Stomach (tissue), 9 donors: ENCODE measurements around the gene MYCN. TPM values are rescaled to one million over a fixed set of nuclear protein-coding genes. Genes with fewer than 3 reads are reported as not detected.

Experiments used
- DNase-seq, 2 donors: peaks; one replicate each; pipeline versions ENCODE4 v3.0.0 to v3.0.0-alpha.2; 2013 to 2019
- H3K27ac ChIP-seq, 5 donors: fragments of 200-600 bp in 4 of 5; sonication (generic) in 4 of 5; one replicate each; pipeline ENCODE4 v1.5.1; 2013 to 2019; ENCODE audit warnings: mild to moderate bottlenecking in 1 of 5, moderate library complexity in 1 of 5
- H3K27me3 ChIP-seq, 3 donors: fragments of 200-600 bp; sonication (generic); one replicate each; pipeline ENCODE4 v1.5.1; 2017 to 2019; ENCODE audit warnings: mixed run types in 1 of 3
- H3K36me3 ChIP-seq, 4 donors: fragments of 200-600 bp; sonication (generic); 1 replicate in 3 of 4; 2 replicates in 1 of 4; pipeline ENCODE4 v1.5.1; 2016 to 2019
- H3K4me1 ChIP-seq, 4 donors: fragments of 200-600 bp; sonication (generic); one replicate each; pipeline ENCODE4 v1.5.1; 2016 to 2019
- H3K4me3 ChIP-seq, 4 donors: fragments of 200-600 bp; sonication (generic) in 3 of 4; one replicate each; pipeline ENCODE4 v1.5.1; 2016 to 2019; ENCODE audit warnings: mild to moderate bottlenecking in 1 of 4
- H3K9me3 ChIP-seq, 4 donors: fragments of 200-600 bp; sonication (generic); one replicate each; pipeline ENCODE4 v1.5.1; 2016 to 2019
- EP300 ChIP-seq: sonication (generic); formaldehyde crosslinking; IDR thresholded peaks from one replicate; pipeline ENCODE4 v1.6.1; 2017; ENCODE audit warnings: antibody characterized with exemption
- POLR2A ChIP-seq, 4 donors: fragments of 450-650 bp; IDR thresholded peaks; one replicate each; pipeline ENCODE4 v1.6.1; 2016; ENCODE audit warnings: antibody characterized with exemption in 4 of 4, control low read depth in 2 of 4, mild to moderate bottlenecking in 1 of 4, moderate library complexity in 1 of 4
- POLR2AphosphoS5 ChIP-seq, 3 donors: sonication (generic); formaldehyde crosslinking; IDR thresholded peaks; one replicate each; pipeline ENCODE4 v1.6.1; 2016; ENCODE audit warnings: antibody characterized with exemption in 3 of 3
- WGBS, 5 donors: extraction: QIAGEN DNeasy Blood & Tissue Kit in 3 of 5; methylation state at CpG; one replicate each; pipeline versions ENCODE4 v1.1.5 to v1.1.7; 2013 to 2018; 5-methylcytosine and 5-hydroxymethylcytosine counted together
- intact Hi-C: fragments of 100-400 bp; cut with DNase I; formaldehyde crosslinking; loops from one replicate; pipeline ENCODE4 v1.15.1; 2023; ENCODE audit warnings: low total_unique reads
- polyA plus RNA-seq, 3 donors: library from polyadenylated mRNA; stranded (reverse); fragments of 200-250 nt; gene quantifications; one replicate each; pipeline ENCODE4 v1.2.3, GENCODE V29; 2013
- total RNA-seq, 5 donors: library from RNA; depleted of rRNA; stranded (reverse); fragments of >200 nt; gene quantifications; one replicate each; pipeline versions ENCODE4 v1.1.0 to v1.2.3, GENCODE V29; 2014 to 2016
- TF ChIP-seq, protein P1 (sequence below), 7 experiments: fragments of 450-650 bp in 4 of 7; fragments of 200-600 bp in 3 of 7; sonication (generic) in 3 of 7; IDR thresholded peaks; one replicate each; pipeline ENCODE4 v1.5.1; 2016 to 2019; ENCODE audit warnings: antibody characterized with exemption in 7 of 7, control low read depth in 2 of 7, mild to moderate bottlenecking in 1 of 7
- donor health status: healthy with polysubstance abuse.
- donor health status: Bipolar disorder and iron deficiency.
- donor health status: healthy.

MYCN gene
- total and polyA plus RNA-seq, 8 donors = 0.90 to 9.6 (median 2.3) TPM; not detected in 1

DNA sequence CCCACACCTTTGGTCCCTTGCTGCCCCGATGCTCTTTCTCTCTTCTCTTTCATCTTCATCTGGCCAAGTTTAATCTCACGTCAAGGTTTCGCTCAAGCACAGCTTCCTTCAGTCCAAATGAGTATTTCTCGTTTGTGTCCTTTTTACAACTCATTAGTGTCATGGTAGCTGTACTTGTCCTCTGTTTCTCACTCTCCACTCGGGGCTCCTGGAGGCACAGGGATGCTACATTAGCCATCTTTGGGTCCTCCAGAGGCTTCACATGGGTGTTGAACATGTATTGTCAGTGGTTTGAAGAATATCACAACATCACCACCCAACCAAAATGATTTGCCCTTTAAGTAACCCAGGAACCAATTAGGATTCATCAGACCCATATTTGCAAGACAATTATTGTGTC, 30.4 kb downstream of the MYCN start:
- TF ChIP-seq EP300 (no peak), POLR2A (IDR thresholded peaks at IDR 0.05) (no peak), POLR2AphosphoS5 (IDR thresholded peaks at IDR 0.05) (no peak)
- TF ChIP-seq, protein P1, sequence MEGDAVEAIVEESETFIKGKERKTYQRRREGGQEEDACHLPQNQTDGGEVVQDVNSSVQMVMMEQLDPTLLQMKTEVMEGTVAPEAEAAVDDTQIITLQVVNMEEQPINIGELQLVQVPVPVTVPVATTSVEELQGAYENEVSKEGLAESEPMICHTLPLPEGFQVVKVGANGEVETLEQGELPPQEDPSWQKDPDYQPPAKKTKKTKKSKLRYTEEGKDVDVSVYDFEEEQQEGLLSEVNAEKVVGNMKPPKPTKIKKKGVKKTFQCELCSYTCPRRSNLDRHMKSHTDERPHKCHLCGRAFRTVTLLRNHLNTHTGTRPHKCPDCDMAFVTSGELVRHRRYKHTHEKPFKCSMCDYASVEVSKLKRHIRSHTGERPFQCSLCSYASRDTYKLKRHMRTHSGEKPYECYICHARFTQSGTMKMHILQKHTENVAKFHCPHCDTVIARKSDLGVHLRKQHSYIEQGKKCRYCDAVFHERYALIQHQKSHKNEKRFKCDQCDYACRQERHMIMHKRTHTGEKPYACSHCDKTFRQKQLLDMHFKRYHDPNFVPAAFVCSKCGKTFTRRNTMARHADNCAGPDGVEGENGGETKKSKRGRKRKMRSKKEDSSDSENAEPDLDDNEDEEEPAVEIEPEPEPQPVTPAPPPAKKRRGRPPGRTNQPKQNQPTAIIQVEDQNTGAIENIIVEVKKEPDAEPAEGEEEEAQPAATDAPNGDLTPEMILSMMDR (IDR thresholded peaks at IDR 0.05) = no peak
- H3K27ac ChIP-seq = no peak overlapping the region
- WGBS, 5 donors = 87 to 93% (median 90%) methylated on average over 5 of the region's 5 CpGs
- peaks cover 0 to under 1% (median under 1%) of the 10 kb centered on the region in 4 donors for H3K4me1 ChIP-seq
- DNase-seq = no peak
- no peaks in the 10 kb centered on the region for H3K9me3 ChIP-seq
- peaks cover 0 to 10% (median 0%) of the 10 kb centered on the region in 3 donors for H3K27me3 ChIP-seq
- no peaks in the 10 kb centered on the region for H3K36me3 ChIP-seq
- H3K4me3 ChIP-seq = no peak overlapping the region
- intact Hi-C loops = no loop called here

DNA sequence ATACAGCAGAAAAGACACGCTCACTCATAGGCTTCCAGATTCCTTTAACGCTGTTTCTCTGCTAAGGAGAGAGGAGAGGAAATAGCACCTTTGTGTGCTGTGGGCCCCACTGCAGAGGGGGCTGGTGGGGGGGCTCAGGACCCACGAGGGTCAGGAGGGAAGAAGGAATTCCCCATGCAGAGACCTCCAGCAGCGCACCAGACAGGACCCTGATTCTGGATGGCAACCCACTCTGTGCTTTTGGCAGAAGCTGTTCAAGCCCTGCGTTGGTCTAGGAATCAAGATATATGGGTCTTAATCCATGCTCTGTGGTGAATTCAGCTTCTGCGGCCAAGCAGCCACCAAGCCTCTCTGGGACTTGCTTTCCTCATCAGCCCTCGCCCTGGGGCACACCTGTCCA, 31.0 kb downstream of the MYCN start:
- WGBS, 5 donors = 63 to 72% (median 68%) methylated on average over 3 to 7 of the region's 7 CpGs
- Histone ChIP-seq H3K36me3 (no peaks in the 10 kb centered on the region), H3K9me3 (no peaks in the 10 kb centered on the region), H3K4me3 (no peak overlapping the region), H3K27ac (no peak overlapping the region), H3K27me3 (peaks cover 0 to 10% (median 0%) of the 10 kb centered on the region in 3 donors), H3K4me1 (no peaks in the 10 kb centered on the region)
- intact Hi-C loops = no loop called here
- no peak for DNase-seq
- TF ChIP-seq POLR2A (IDR thresholded peaks at IDR 0.05) = no peak
- TF ChIP-seq, protein P1 (IDR thresholded peaks at IDR 0.05) = no peak
- TF ChIP-seq EP300 = no peak
- no peak for TF ChIP-seq POLR2AphosphoS5 (IDR thresholded peaks at IDR 0.05)

DNA sequence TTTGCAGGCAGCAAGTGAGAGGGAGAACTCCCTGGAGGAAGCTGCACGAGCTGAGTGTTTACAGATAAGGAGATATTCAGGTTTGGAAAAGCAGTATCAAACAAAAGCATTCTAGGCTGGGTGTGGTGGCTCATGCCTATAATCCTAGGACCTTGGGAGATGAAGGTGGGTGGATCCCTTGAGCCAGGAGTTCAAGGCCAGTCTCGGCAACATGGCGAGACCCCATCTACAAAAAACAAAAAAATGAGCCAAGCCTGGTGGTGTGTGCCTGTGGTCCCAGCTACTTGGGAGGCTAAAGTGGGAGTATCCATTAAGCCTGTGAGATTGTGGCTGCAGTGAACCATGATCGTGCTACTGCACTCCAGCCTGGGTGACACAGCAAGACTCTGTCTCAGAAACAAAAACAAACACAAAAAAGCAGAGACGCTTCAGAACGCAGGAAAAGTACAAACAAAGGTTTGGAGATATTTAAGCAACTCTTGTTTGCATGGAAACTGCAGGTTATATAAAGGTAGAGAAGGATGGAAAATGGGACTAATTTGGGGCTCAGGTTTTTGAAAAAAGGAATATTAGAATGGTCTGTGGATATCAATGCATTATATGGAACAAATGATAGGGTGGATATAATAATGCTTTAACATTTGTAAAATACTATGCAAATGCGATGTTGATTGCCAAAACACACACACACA, 31.6 kb downstream of the MYCN start:
- Histone ChIP-seq H3K27me3 (peaks cover 0 to 10% (median 0%) of the 10 kb centered on the region in 3 donors), H3K36me3 (no peaks in the 10 kb centered on the region), H3K9me3 (no peaks in the 10 kb centered on the region), H3K4me1 (no peaks in the 10 kb centered on the region), H3K4me3 (no peak overlapping the region), H3K27ac (no peak overlapping the region)
- intact Hi-C loops = no loop called here
- TF ChIP-seq POLR2A (IDR thresholded peaks at IDR 0.05) (no peak), EP300 (no peak), POLR2AphosphoS5 (IDR thresholded peaks at IDR 0.05) (no peak)
- TF ChIP-seq, protein P1 (IDR thresholded peaks at IDR 0.05) = no peak
- WGBS, 5 donors = 49 to 64% (median 57%) methylated on average over 7 of the region's 7 CpGs
- no peak for DNase-seq

DNA sequence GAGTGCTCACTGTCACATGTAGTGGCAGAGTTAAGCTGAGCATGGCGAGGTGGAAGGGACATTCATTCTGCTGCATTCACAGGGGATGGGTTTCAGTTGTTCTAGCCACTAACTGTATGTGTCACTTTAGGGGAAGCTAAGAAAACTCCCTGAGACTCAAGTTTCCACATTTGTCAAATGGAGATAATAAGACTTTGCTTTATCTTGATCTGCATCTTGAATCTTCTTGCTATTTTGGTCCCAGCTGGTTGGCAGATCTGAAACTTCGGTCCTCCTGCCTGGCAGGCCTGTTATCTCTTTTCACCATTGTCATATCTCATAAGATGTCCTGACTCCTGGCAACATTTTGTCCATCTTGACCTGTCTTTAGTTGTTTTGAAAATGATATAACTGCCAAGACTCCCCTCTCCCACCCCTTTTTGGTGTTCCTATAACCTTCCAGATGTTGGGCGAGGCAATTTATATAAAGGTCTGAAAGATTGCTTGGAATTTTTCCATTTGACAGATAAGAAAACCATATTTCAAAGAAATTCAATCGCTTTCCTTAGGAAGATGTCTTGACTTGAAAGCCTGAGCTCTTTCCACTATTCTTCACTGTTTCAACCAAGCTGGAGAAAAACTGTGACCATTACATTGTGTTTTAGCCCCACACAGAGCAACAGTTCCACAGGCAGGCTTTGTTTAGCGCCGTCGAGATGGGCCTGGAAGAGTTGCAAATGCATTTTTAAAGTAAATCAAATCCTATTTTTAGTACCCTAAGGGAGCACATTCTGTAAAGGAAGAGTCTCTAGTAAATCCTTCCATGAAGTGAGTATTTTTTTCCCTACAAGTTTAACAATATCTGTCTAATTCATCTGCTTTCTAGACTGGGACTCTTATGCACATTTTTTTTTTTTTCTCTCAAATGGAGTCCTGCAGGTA, 33.4 kb downstream of the MYCN start:
- intact Hi-C loops = no loop called here
- H3K36me3 ChIP-seq = no peaks in the 10 kb centered on the region
- no peaks in the 10 kb centered on the region for H3K9me3 ChIP-seq
- TF ChIP-seq EP300 (no peak), POLR2AphosphoS5 (IDR thresholded peaks at IDR 0.05) (no peak), POLR2A (IDR thresholded peaks at IDR 0.05) (no peak)
- TF ChIP-seq, protein P1 (IDR thresholded peaks at IDR 0.05) = no peak
- no peak overlapping the region for H3K4me3 ChIP-seq
- H3K27me3 ChIP-seq = peaks cover 0 to 10% (median 0%) of the 10 kb centered on the region in 3 donors
- WGBS, 5 donors = 76 to 82% (median 81%) methylated on average over 7 of the region's 7 CpGs
- H3K27ac ChIP-seq = no peak overlapping the region
- DNase-seq = no peak
- H3K4me1 ChIP-seq = no peaks in the 10 kb centered on the region
